Smooth muscle cell of the brain vasculature (primary cell): ENCODE measurements around the gene PSMB1.
"Not testable (repeated sequence)": the region's sequence is repeated elsewhere in the genome, so short reads cannot be mapped to it uniquely, and the experiment has no call there.

ENCODE experiments used
- DNase-seq: peaks from one replicate; pipeline ENCODE4 v3.0.0-alpha.2; 2012; ENCODE audit warnings: low read depth, low spot score

PSMB1 gene

DNA sequence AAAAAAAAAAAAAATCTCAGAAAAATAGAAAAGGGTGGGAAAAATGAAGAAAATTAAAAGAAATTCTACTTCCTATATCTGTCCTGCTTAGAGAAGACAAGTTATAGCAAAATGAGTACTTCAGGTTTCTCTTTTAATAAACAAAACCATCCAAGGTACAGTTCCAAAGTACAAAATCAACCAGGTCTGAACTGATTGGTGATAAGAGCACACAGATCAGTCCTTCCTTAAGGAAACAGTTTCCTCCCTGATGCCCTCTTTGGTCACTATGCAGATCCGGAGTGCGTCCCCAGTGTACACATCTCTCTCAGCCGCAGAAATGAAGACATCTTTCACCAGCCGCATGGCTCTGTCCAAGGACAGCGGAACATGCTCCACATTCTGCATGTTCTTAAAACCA lies 18.1 kb downstream of the PSMB1 start:
- no peak for DNase-seq

DNA sequence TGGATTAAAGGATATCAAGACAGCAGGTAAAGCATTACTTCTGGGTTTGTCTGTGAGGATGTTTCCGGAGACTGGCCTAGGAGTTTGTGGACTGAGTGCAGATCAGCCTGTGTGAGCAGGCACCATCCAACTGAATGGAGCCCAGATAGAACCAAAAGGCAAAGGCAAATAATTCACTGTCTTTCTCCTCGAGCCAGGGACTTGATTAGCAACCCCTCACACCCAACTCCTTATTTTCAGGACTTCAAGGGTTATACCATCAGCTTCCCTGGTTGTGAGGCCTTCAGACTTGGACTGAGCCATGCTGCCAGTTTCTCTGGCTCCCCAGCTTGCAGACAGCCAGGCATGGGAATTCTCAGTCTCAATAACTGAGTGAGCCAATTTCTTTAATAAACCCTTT lies 19.3 kb downstream of the PSMB1 start:
- DNase-seq, result no peak

DNA sequence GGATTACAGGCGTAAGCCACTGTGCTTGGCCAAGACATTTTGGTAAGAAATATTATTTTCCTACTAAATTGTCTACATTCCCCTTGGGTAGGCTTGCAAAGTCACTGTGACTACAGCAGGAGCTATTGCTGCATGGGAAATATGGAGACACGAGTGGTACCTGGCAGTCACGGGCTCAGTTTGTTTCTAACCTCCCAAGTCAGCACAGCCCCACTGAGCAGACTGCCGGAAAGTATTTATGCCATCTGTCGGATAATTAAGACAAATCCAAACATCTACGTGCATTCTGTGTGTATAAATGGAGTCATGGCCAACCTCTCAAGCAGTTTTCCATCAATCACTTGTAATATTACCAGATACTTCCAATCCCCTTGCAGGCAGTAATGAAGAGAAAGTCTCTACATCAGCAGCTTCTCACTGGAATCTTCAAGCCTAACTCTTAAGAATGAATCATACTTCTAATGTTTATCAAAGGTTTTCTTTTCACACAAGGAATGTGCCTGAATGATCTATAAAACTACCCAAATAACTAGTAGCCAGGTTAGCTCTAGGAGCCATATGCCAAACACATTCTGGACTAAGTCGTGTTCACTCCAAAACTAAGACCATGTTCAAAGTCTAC lies 20.1 kb downstream of the PSMB1 start:
- no peak for DNase-seq

DNA sequence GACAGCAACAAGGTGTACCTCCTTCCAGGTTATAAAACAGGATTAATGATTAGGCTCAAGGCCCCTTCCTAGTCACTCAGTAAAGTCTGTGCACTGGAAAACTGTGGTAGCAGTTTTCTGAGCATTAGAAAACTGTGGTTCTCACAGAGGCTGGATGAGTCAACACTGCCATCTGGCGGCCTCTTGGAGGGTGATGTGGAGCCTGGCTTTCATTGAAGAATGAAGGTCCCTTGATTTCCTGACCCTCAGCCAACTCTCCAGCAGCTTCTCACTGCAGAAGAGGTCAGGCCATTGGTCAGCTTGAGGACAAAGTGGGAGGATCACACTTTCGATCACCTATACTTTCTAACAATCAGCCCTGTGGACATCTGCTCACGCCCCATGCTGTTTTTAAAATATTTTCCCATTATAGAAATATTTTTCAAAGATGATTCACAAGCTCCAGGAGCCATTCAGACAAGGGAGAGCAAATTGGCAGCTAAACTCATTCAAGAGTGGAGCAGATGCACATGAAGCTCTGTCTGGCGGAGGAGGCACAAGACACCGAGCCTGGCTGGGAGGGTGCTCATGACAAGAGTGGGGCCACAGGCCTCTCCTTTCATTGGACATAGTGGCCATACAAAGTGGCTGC lies 23.2 kb downstream of the PSMB1 start:
- DNase-seq, result peak; percentile 56

DNA sequence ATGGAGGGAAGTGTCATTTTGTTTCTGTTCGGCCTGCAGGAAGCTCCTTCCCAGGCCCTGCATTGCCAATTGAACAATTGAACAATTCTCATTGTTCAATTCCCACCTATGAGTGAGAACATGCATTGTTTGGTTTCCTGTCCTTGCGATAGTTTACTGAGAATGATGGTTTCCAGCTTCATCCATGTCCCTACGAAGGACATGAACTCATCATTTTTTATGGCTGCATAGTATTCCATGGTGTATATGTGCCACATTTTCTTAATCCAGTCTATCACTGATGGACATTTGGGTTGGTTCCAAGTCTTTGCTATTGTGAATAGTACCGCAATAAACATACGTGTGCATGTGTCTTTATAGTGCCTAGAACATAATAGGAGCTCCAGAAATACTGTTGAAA lies 25.1 kb downstream of the PSMB1 start:
- not testable (repeated sequence) for DNase-seq

DNA sequence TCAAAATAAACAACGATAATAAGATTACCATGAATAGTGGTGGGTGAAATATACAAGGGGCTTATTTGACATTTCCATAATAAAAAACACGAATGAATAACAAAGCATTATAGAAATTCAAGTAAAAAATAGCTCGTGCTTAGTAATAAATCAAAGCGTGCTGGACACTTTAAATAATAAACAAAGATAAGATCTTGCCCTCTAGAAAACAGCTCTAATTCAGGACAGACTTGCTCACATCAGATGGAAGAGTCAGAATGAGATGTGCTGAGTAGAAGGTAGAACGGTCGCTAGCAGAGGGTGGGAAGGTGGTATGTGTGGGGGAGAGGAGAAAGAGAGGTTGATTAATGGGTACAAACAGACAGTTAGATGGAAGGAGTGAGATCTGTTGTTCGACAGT lies 27.3 kb downstream of the PSMB1 start:
- no peak for DNase-seq

DNA sequence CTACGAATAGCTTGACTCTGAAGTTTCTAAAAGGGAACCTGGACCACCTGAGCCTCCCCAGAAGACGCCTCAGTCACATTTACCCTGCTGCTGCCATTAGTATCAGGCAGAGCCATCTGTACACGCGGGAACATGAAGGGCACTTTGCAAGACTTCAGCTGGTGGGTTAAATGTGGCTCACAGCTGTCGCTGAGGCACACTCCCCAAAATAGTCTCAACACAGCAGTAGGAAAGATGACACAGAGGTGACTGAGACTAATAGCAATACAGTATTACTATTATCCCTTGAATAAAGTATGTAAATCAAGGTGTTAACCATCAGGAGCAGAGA lies 29.0 kb downstream of the PSMB1 start:
- DNase-seq, result no peak

DNA sequence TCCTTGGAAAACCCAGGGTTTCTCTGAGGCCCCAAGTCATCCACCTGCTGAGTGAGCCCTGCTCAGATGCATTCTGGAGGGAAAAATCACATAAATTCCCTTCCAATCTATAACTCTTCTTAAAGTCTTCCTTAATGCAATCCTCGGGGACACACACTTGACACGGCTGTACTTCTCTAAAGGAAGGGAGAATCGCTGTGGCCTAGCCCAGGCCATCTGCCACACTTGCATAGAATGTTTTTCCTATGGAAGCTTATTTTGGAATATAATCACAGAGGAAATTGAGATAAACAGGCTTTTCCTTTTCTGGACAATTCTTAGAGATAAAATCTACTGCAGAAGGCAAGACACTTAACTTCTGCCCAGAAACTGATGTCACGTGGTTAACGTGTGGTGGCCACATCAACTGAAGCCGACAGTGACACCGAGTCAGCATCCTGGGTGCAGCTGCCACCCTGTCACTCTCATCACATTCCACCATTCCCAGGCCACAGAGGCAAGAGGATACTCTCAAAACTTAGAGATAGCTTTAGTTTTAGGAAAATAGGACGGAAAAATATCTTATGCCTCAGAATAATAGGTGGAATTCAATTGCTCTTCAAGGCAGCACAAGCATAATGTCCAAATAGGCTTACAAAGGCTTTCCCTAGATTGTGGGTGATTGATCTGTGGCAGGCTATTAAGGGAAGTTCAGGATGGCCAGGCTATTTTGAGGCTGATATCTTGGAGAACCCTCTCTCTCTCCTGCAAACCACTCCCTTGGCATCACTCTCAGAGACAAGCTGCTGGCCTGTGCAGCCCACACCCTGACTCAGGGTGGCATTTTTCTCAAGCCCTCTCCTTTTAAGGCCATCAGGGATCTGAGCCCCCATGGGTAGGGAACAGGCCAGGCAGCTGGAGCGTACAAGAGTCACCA lies 29.6 kb downstream of the PSMB1 start:
- DNase-seq, result no peak

DNA sequence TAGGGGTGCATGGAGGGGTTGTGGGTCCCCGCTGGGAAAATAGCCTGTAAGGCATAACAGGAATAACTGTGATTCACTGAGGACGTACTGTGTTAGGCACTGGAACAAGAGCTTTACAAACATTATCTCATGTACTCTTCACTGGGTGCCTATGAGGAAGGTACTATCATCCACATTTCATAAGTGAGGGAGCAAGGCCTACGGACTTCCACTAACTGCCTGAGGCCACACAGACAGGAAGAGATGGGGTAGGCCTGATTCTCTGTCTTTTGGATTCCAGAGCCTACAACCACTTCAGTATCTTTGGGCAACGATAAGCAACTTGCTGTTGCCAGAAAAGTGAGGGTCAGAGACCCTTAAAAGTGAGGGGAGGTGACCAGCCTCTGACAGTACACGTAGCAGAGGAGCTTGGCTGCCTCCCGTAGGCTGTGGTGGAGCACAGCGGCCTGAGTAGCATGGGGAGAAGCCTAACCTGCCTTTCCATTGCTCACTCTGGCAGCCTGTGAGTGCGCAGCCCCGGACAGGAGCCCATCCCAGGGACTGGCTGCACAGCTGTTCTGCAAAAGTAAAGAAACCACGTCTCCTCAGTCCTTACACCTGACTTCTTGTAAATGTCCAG lies 30.4 kb downstream of the PSMB1 start:
- DNase-seq, result no peak

DNA sequence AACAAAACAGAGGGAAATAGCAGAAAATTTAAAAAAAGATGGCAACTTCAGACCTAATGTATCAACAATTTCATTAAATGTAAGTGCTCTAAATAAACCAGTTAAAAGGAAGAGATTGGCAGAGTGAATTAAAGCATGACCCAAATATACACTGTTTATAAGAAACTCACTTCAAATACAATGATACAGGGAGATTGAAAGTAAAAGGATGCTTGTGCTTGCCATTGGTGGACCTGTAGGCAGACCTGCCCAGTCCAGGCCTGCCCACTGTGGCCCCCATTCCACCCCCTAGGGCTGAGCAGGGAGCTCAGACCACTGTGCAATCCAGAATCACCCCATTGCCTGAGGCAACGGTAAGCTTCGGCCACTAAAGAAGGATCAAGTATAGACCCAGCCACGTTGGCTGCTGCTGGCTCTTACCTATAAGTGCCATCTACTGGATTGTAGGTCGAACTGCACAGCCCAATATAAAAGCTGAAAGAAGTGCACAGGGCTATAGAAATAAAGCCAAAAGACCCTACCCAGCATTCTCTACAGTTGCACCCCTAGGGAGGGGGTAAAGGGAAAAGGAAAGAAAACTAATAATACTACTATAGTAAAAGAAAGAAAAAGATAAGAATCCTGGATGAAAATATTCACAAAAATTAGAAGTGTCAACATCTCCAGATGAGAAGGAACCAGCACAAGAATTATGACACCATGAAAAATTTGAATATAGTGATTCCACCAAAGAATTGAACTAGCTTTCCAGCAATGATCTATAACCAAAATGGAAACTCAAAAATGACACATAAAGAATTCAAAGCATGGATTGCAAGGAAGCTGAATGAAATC lies 36.1 kb downstream of the PSMB1 start:
- DNase-seq, result peak; percentile 23

DNA sequence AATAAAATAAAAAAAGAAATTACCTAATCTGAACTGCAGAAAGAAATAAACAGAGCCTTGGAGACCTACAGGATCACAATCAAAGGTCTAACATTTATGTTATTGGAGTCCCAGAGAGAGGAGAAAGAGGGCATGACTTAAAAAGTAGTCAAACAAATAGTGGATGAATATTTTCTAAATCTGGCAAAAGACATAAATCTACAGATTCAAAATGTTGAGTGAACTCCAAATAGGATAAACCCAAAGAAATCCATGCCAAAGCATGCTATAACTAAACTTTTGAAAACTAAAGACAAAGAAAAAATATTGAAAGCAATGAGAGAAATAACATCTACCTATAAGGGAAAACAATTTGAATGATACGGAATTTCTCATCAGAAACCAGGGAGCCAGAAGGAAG lies 38.2 kb downstream of the PSMB1 start:
- no peak for DNase-seq

DNA sequence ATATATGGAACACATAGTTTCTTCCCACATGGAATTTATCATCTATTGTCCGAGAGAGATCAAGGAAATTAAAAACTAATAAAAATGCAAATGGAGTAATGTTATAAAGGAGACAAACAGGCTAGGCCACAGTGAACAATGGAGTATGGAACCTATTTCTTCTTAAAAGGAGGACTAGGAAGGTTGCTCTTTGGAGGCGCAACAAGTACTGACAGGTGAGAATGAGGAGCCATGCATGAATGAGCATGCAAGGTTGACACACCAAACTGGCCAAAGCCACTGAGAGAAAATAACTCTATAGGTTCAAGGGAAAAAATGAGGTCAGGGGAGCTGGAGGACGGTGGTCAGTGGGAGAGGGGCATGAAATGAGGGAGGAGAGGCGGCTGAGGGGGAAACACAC lies 40.9 kb downstream of the PSMB1 start:
- no peak for DNase-seq

DNA sequence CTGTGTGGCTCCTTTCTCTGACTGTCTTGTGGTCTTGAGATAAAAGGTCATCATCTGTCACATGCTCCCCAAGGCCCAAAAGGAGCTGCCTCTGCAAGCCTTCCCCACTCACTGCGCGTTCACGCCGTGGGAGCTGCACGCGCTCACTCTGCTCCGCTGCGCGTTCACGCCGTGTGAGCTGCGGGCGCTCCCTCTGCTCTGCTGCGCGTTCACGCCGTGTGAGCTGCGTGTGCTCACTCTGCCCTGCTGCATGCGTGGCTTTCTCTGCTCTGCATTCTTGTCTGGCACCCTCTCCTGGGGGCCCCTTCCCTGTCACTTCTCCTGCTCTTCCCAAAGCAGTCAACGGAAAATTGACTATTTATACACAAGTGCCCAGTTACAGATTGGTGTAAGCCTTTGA lies 42.5 kb downstream of the PSMB1 start:
- no peak for DNase-seq

DNA sequence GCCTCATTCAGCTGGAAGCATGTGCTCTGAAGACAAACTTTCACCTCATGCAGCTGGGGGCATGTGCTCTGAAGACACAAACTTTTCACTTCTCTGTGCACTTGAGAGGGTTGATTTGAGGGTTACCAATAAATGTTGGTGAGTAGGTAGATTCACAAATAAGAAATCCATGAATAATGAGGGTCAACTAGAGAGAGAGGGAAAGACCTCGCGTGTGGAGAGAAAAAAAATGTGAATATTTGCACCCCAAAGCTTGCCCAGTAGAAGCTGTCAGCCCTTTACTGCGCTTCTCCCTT lies 43.4 kb downstream of the PSMB1 start:
- no peak for DNase-seq

DNA sequence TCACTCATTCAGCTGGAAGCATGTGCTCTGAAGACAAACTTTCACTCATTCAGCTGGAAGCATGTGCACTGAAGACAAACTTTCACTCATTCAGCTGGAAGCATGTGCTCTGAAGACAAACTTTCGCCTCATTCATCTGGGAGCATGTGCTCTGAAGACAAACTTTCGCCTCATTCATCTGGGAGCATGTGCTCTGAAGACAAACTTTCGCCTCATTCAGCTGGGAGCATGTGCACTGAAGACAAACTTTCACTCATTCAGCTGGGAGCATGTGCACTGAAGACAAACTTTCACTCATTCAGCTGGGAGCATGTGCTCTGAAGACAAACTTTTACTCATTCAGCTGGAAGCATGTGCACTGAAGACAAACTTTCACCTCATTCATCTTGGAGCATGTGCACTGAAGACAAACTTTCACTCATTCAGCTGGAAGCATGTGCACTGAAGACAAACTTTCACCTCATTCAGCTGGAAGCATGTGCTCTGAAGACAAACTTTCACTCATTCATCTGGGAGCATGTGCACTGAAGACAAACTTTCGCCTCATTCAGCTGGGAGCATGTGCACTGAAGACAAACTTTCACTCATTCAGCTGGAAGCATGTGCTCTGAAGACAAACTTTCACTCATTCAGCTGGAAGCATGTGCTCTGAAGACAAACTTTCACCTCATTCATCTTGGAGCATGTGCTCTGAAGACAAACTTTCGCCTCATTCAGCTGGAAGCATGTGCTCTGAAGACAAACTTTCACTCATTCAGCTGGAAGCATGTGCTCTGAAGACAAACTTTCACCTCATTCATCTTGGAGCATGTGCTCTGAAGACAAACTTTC lies 44.0 kb downstream of the PSMB1 start:
- DNase-seq, result not testable (repeated sequence)

DNA sequence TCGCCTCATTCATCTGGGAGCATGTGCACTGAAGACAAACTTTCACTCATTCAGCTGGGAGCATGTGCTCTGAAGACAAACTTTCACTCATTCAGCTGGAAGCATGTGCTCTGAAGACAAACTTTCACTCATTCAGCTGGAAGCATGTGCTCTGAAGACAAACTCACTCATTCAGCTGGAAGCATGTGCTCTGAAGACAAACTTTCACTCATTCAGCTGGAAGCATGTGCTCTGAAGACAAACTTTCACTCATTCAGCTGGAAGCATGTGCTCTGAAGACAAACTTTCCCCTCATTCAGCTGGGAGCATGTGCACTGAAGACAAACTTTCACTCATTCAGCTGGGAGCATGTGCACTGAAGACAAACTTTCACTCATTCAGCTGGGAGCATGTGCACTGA lies 44.8 kb downstream of the PSMB1 start:
- not testable (repeated sequence) for DNase-seq

DNA sequence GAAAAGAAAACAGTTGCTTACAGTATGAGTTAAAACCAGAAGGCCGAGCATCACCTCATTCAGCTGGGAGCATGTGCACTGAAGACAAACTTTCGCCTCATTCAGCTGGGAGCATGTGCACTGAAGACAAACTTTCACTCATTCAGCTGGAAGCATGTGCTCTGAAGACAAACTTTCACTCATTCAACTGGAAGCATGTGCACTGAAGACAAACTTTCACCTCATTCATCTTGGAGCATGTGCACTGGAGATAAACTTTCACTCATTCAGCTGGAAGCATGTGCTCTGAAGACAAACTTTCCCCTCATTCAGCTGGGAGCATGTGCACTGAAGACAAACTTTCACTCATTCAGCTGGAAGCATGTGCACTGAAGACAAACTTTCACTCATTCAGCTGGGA lies 45.4 kb downstream of the PSMB1 start:
- DNase-seq, result not testable (repeated sequence)

DNA sequence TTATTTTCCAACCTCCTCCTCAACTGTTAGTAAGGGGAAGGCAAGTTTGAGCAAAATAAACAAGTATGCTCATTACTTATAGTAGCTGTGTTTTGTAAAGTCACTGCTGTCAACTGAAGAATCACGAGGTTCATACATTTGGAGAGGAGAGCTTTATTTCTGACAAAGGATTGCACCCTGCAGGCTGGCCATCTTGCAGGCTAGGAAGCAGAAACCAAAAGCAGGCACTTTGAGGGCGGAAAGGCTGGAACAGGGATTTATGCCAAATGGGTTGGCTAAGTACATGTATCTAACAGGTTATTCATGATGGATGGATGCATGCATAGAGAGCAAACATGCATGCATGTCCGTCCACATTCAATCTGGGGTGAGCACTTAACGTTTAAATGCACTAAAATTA lies 46.7 kb downstream of the PSMB1 start:
- no peak for DNase-seq

DNA sequence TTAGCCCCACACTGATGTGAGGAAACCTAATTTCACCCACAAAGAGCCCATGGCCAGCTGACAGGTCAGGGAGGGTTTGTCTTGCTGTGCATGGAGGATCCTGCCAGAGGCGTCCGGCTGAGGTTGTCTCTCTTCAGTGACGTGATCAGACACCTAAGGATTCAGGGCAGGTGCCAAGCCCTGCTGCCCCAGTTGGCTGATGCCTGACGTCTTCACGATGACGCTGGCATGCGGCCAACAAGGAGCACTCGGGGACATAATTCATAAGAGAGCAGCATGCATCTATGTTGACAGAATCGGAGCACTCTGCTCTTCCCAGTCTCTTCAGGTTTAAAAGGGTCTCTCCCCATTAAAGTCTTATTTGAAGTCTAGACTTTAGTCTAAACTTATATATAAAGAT lies 47.8 kb downstream of the PSMB1 start:
- DNase-seq, result no peak

DNA sequence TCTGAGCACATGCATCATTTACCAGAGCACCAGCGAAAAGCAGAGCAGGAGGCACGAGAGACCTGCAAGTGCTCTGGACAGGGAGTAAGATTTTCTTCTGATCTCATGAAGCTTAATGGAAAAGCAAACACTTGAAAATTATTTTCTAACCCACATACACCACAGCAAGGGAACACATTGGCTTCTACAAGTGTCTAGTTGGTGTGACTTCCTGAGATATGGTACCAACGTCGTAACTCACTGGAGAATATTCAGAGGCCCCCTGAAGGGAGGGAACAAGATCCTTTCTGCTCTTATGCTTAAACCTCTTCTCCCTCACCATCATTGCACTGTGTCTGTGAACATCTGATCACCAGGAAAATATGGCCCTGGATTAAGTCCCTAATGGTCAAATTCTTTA lies 48.6 kb downstream of the PSMB1 start:
- DNase-seq, result no peak

DNA sequence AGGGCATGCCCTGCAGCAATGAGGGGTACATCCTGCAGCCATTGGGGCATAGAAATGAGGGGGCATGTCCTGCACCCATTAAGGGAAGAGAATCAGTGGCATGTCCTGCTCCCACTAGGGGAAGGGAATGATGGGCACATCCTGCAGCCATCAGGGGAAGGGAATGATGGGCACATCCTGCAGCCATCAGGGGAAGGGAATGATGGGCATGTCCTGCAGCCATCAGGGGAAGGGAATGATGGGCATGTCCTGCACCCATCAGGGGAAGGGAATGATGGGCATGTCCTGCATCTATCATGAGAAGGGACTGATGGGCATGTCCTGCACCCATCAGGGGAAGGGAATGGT lies 49.7 kb downstream of the PSMB1 start:
- DNase-seq, result no peak
